Ovary (tissue), 3 donors: Measurements from ENCODE around the gene ALDH1B1.

Experiments
- EP300 ChIP-seq: sonication (generic); formaldehyde crosslinking; IDR thresholded peaks from one replicate; pipeline ENCODE4 v1.6.1; 2017; ENCODE audit warnings: antibody characterized with exemption
- POLR2A ChIP-seq: fragments of 450-650 bp; IDR thresholded peaks from one replicate; pipeline ENCODE4 v1.6.1; 2017; ENCODE audit warnings: antibody characterized with exemption, mild to moderate bottlenecking, moderate library complexity
- TF ChIP-seq, protein P1 (sequence below), 3 donors: fragments of 450-650 bp in 2 of 3; fragments of 200-600 bp in 1 of 3; IDR thresholded peaks; one replicate each; pipeline versions ENCODE4 v1.5.1 to v1.8.0; 2016 to 2022; ENCODE audit warnings: antibody characterized with exemption in 3 of 3, mild to moderate bottlenecking in 1 of 3
- donor health status: DM: no; HTN: no; CAD: no.

DNA sequence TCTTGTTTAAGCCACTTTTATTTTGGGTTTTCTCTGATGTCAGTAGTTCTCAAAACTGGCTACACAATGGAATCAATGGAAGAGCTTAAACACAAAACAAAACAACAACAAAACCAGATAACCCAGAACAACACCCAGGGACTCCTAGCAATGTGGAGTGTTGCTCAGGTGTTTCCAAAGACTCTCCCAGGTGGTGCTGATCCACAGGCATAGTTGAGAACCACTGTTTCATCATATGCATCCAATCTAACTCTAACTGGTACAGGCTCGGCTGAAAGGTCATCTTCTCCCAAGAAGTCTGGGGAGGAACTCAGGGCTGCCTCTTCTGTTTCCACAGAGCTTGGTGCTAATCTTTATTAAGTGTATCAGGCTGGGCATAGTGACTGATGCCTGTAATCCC is 5.4 kb upstream of the ALDH1B1 start:
- TF ChIP-seq, protein P1, sequence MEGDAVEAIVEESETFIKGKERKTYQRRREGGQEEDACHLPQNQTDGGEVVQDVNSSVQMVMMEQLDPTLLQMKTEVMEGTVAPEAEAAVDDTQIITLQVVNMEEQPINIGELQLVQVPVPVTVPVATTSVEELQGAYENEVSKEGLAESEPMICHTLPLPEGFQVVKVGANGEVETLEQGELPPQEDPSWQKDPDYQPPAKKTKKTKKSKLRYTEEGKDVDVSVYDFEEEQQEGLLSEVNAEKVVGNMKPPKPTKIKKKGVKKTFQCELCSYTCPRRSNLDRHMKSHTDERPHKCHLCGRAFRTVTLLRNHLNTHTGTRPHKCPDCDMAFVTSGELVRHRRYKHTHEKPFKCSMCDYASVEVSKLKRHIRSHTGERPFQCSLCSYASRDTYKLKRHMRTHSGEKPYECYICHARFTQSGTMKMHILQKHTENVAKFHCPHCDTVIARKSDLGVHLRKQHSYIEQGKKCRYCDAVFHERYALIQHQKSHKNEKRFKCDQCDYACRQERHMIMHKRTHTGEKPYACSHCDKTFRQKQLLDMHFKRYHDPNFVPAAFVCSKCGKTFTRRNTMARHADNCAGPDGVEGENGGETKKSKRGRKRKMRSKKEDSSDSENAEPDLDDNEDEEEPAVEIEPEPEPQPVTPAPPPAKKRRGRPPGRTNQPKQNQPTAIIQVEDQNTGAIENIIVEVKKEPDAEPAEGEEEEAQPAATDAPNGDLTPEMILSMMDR (IDR thresholded peaks at IDR 0.05), result no peak
- TF ChIP-seq POLR2A (no peak), EP300 (no peak)
